ENCODE measurements around the gene ATR. TPM values are rescaled to one million over a fixed set of nuclear protein-coding genes. Genes with fewer than 3 reads are reported as not detected.
"Not testable (repeated sequence)": the region's sequence is repeated elsewhere in the genome, so short reads cannot be mapped to it uniquely, and the experiment has no call there.

ATR gene
- polyA plus RNA-seq, 3 donors: 6.3 to 16.4 (median 6.6) TPM

GRCh38 chr3:142438096-142438495 lies 140.4 kb downstream of the ATR start:
- H3K4me1 ChIP-seq (ENCODE audit: control insufficient read depth in 1 of 2, insufficient read depth in 2 of 2, low read length in 2 of 2); H3K4me3 ChIP-seq (replicated peaks in 1 of 3; ENCODE audit: low read depth in 2 of 3, low read length in 3 of 3); H3K4me2 ChIP-seq (replicated peaks; ENCODE audit: extremely low read depth, low read length, poor library complexity, severe bottlenecking); H3K27ac Mint-ChIP-seq; H3K27me3 Mint-ChIP-seq (ENCODE audit: low read depth in 3 of 3); intact Hi-C loops (cut with micrococcal nuclease); H3K27ac ChIP-seq (ENCODE audit: low read depth in 1 of 2, low read length in 2 of 2); H3K27me3 ChIP-seq (ENCODE audit: control insufficient read depth in 2 of 2, insufficient read depth in 2 of 2, low read length in 2 of 2); H3K4me3 Mint-ChIP-seq; H2AFZ ChIP-seq (ENCODE audit: insufficient read depth, low read depth, low read length, poor library complexity, severe bottlenecking); H3K9me3 ChIP-seq (replicated peaks in 1 of 2; ENCODE audit: control insufficient read depth in 1 of 2, insufficient read depth in 1 of 2, low read length in 2 of 2); DNase-seq; H3K9ac ChIP-seq (ENCODE audit: insufficient read depth, low read length, poor library complexity, severe bottlenecking): not testable (repeated sequence)
- H3K4me1 Mint-ChIP-seq: peaks cover 17% of the 10 kb centered on the region
- Histone ChIP-seq H4K20me1 (ENCODE audit: insufficient read depth, low read length) (peaks cover 79% of the 10 kb centered on the region), H3K36me3 (replicated peaks in 1 of 2; ENCODE audit: control insufficient read depth in 1 of 2, insufficient read depth in 2 of 2, low read length in 2 of 2) (peaks cover 0 to 17% of the 10 kb centered on the region in 2 donors), H3K79me2 (ENCODE audit: insufficient read depth, low read length) (peaks cover 98% of the 10 kb centered on the region)
- WGBS (ENCODE audit: insufficient coverage): over 99% methylated on average over 10 of the region's 11 CpGs
- peaks cover 0 to 17% (median 5%) of the 10 kb centered on the region in 7 donors for H3K9me3 Mint-ChIP-seq
- H3K36me3 Mint-ChIP-seq: peaks cover 12 to 20% of the 10 kb centered on the region in 2 donors

DNA sequence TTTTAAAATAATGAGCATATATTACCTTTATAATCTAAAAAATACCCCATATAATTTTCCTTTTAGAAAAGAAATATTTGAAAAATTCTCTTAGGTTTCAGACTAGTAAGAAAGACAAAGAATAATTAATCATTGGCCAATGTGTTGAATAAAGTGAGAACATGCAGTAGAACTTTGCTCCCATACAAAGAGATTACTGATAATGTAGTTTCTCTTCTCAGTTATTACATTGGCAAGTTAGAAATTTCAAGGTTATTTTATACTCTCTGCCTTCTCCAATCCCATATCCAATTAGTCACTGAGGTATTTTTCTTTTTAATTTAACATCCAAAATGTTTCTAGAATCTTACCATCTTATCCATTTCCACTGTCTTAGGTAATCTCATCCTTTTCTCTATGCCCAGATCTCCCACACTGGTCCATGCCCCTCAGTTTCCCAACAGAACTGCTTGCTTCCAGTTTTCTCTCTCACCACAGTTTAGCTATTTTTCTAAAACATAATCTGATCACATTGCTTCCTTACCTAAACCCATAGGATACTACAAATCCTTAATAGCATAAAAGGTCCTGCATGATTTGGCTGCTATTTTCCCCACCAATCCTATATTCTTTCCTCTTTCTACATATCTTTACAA lies 141.5 kb downstream of the ATR start:
- peaks cover 0 to 11% (median 2%) of the 10 kb centered on the region in 7 donors for H3K9me3 Mint-ChIP-seq
- Histone ChIP-seq H3K36me3 (replicated peaks in 1 of 2; ENCODE audit: control insufficient read depth in 1 of 2, insufficient read depth in 2 of 2, low read length in 2 of 2) (peaks cover 7 to 28% of the 10 kb centered on the region in 2 donors), H3K4me3 (replicated peaks in 1 of 3; ENCODE audit: low read depth in 2 of 3, low read length in 3 of 3) (no peak overlapping the region), H3K4me1 (ENCODE audit: control insufficient read depth in 1 of 2, insufficient read depth in 2 of 2, low read length in 2 of 2) (no peaks in the 10 kb centered on the region), H4K20me1 (ENCODE audit: insufficient read depth, low read length) (peaks cover 86% of the 10 kb centered on the region), H3K9ac (ENCODE audit: insufficient read depth, low read length, poor library complexity, severe bottlenecking) (no peak overlapping the region), H3K27me3 (ENCODE audit: control insufficient read depth in 2 of 2, insufficient read depth in 2 of 2, low read length in 2 of 2) (no peaks in the 10 kb centered on the region), H2AFZ (ENCODE audit: insufficient read depth, low read depth, low read length, poor library complexity, severe bottlenecking) (no peak overlapping the region), H3K4me2 (replicated peaks; ENCODE audit: extremely low read depth, low read length, poor library complexity, severe bottlenecking) (no peak overlapping the region), H3K9me3 (replicated peaks in 1 of 2; ENCODE audit: control insufficient read depth in 1 of 2, insufficient read depth in 1 of 2, low read length in 2 of 2) (no peaks in the 10 kb centered on the region), H3K79me2 (ENCODE audit: insufficient read depth, low read length) (peaks cover 94% of the 10 kb centered on the region), H3K27ac (ENCODE audit: low read depth in 1 of 2, low read length in 2 of 2) (no peak overlapping the region)
- intact Hi-C loops (cut with micrococcal nuclease): no loop called here
- peak overlapping the region in 4 of 7 donors; percentile 1 to 47 (median 8) for H3K27ac Mint-ChIP-seq
- DNase-seq: no peak
- no peaks in the 10 kb centered on the region for H3K27me3 Mint-ChIP-seq (ENCODE audit: low read depth in 3 of 3)
- TF ChIP-seq, protein P1, sequence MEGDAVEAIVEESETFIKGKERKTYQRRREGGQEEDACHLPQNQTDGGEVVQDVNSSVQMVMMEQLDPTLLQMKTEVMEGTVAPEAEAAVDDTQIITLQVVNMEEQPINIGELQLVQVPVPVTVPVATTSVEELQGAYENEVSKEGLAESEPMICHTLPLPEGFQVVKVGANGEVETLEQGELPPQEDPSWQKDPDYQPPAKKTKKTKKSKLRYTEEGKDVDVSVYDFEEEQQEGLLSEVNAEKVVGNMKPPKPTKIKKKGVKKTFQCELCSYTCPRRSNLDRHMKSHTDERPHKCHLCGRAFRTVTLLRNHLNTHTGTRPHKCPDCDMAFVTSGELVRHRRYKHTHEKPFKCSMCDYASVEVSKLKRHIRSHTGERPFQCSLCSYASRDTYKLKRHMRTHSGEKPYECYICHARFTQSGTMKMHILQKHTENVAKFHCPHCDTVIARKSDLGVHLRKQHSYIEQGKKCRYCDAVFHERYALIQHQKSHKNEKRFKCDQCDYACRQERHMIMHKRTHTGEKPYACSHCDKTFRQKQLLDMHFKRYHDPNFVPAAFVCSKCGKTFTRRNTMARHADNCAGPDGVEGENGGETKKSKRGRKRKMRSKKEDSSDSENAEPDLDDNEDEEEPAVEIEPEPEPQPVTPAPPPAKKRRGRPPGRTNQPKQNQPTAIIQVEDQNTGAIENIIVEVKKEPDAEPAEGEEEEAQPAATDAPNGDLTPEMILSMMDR (IDR thresholded peaks at IDR 0.05): no peak
- no peak overlapping the region for H3K4me3 Mint-ChIP-seq
- peaks cover 14% of the 10 kb centered on the region for H3K4me1 Mint-ChIP-seq
- peaks cover 14 to 25% of the 10 kb centered on the region in 2 donors for H3K36me3 Mint-ChIP-seq

Data from CD14-positive monocyte (primary cell).